Thyroid gland (tissue), 4 donors: ENCODE data around the gene CARD8.

ENCODE experiments used
- CTCF ChIP-seq, 6 experiments: fragments of 200-600 bp in 3 of 6; fragments of 450-650 bp in 3 of 6; sonication (generic) in 3 of 6; IDR thresholded peaks; one replicate each; pipeline ENCODE4 v1.5.1; 2016 to 2019; ENCODE audit warnings: antibody characterized with exemption in 6 of 6, mild to moderate bottlenecking in 2 of 6, inconsistent platforms in 1 of 6, moderate library complexity in 1 of 6
- POLR2A ChIP-seq, 2 donors: fragments of 450-650 bp; IDR thresholded peaks; one replicate each; pipeline ENCODE4 v1.6.1; 2017; ENCODE audit warnings: antibody characterized with exemption in 2 of 2, mild to moderate bottlenecking in 2 of 2, moderate library complexity in 1 of 2

DNA sequence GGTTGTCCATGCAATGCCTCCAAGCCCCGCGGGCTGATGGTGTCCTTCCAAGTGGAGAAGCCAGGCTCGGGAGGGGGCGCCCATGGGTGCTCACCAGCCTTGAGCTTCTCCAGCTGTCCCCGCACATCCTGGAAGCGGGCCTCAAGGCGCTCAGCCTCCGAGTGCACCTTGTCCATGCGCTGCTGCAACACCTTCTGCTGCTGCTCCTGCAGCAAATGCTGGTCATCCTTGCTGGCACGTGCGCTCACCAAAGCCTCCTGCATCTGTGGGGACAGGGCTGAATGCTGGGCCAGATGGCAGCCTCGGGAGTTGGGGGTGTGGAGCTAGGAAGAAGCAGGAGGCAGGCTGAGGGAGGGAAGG is 46.9 kb upstream of the CARD8 start:
- TF ChIP-seq CTCF (IDR thresholded peaks at IDR 0.05), result no peak
- TF ChIP-seq POLR2A (IDR thresholded peaks at IDR 0.05), result no peak
